SH-SY5Y (cell line): ENCODE results near the gene ATP13A5.

Experiments
- GATA2 ChIP-seq: IDR thresholded peaks from 2 replicates; pipeline ENCODE4 v1.6.1; 2011; ENCODE audit warnings: mild to moderate bottlenecking, low read depth, low read length
- GATA3 ChIP-seq: IDR thresholded peaks from 2 replicates; pipeline ENCODE4 v1.6.1; 2011; ENCODE audit warnings: low read depth, mild to moderate bottlenecking, low read length, moderate library complexity

GRCh38 chr3:193230610-193231009 lies 147.9 kb downstream of the ATP13A5 start:
- TF ChIP-seq GATA3, result no peak
- TF ChIP-seq GATA2, result no peak
